Transverse colon (tissue), 4 donors: ENCODE measurements around the gene CHMP1A. TPM values are rescaled to one million over a fixed set of nuclear protein-coding genes. Genes with fewer than 3 reads are reported as not detected.
A peak's percentile ranks its signal among the peaks of the same experiment; 100 is the strongest.
"Not testable (repeated sequence)": the region's sequence is repeated elsewhere in the genome, so short reads cannot be mapped to it uniquely, and the experiment has no call there.

ENCODE experiments used
- DNase-seq: peaks from one replicate; pipeline ENCODE4 v3.0.0-alpha.2; 2019
- H3K27ac ChIP-seq, 4 donors: fragments of 200-600 bp; sonication (generic); 2 replicates each; pipeline ENCODE4 v1.5.1; 2016 to 2018; ENCODE audit warnings: inconsistent platforms in 4 of 4
- H3K27me3 ChIP-seq: fragments of 200-600 bp; sonication (generic); 2 replicates; pipeline ENCODE4 v1.5.1; 2017; ENCODE audit warnings: inconsistent platforms
- H3K36me3 ChIP-seq, 4 donors: fragments of 200-600 bp; sonication (generic); 2 replicates each; pipeline ENCODE4 v1.5.1; 2017 to 2019; ENCODE audit warnings: inconsistent platforms in 4 of 4
- H3K4me1 ChIP-seq, 4 donors: fragments of 200-600 bp; sonication (generic); 2 replicates each; pipeline ENCODE4 v1.5.1; 2017 to 2020; ENCODE audit warnings: inconsistent platforms in 4 of 4
- H3K4me3 ChIP-seq, 4 donors: fragments of 200-600 bp; sonication (generic); 1 replicate in 1 of 4; 2 replicates in 3 of 4; pipeline versions ENCODE4 v1.5.1 to v1.6.1; 2017 to 2019; ENCODE audit warnings: inconsistent platforms in 4 of 4
- H3K9me3 ChIP-seq, 2 donors: fragments of 200-600 bp; sonication (generic); 2 replicates each; pipeline ENCODE4 v1.5.1; 2017 to 2019; ENCODE audit warnings: inconsistent platforms in 2 of 2
- CTCF ChIP-seq, 5 experiments: fragments of 200-600 bp in 3 of 5; fragments of 450-650 bp in 2 of 5; sonication (generic) in 3 of 5; IDR thresholded peaks; 1 replicate in 2 of 5; 2 replicates in 3 of 5; pipeline ENCODE4 v1.5.1; 2016 to 2017; ENCODE audit warnings: antibody characterized with exemption in 5 of 5, inconsistent platforms in 3 of 5, mild to moderate bottlenecking in 2 of 5, moderate library complexity in 1 of 5
- EP300 ChIP-seq: sonication (generic); formaldehyde crosslinking; IDR thresholded peaks from one replicate; pipeline ENCODE4 v1.6.1; 2017; ENCODE audit warnings: antibody characterized with exemption, low read depth
- POLR2A ChIP-seq: fragments of 450-650 bp; IDR thresholded peaks from one replicate; pipeline ENCODE4 v1.6.1; 2016; ENCODE audit warnings: antibody characterized with exemption, mild to moderate bottlenecking, moderate library complexity
- POLR2AphosphoS5 ChIP-seq, 3 donors: sonication (generic); formaldehyde crosslinking; IDR thresholded peaks; one replicate each; pipeline ENCODE4 v1.6.1; 2016; ENCODE audit warnings: antibody characterized with exemption in 3 of 3
- WGBS, 2 donors: methylation state at CpG; one replicate each; pipeline ENCODE4 v1.1.5; 2018; ENCODE audit warnings: low coverage in 1 of 2; 5-methylcytosine and 5-hydroxymethylcytosine counted together
- in situ Hi-C, 4 donors: fragments of 200-750 bp; cut with MboI; loops; one replicate each; pipeline versions ENCODE4 v1.15.0 to v1.15.1; 2017; ENCODE audit warnings: low sequenced_read_pairs in 3 of 4, low pct_ligation_motif_present in 1 of 4, low pct_unique_long_range_greater_than_20kb in 1 of 4
- intact Hi-C: fragments of 100-400 bp; cut with DNase I; formaldehyde crosslinking; loops from one replicate; pipeline ENCODE4 v1.15.1; 2023; ENCODE audit warnings: low total_unique reads
- total RNA-seq, 4 donors: library from RNA; depleted of rRNA; stranded (reverse); fragments of >200 nt; gene quantifications; one replicate each; pipeline ENCODE4 v1.1.0, GENCODE V29; 2016

CHMP1A gene
- total RNA-seq, 4 donors from 2014 or later = 131 to 184 (median 144) TPM

GRCh38 chr16:89685916-89686315 lies 28.4 kb upstream of the CHMP1A start:
- peaks cover 0 to 5% (median 0%) of the 10 kb centered on the region in 4 donors for H3K36me3 ChIP-seq
- peaks cover 6 to 26% (median 15%) of the 10 kb centered on the region in 4 donors for H3K4me1 ChIP-seq
- H3K27ac ChIP-seq = peak overlapping the region in 1 of 4 donors; percentile 97
- H3K27me3 ChIP-seq = no peaks in the 10 kb centered on the region
- no peaks in the 10 kb centered on the region for H3K9me3 ChIP-seq
- intact Hi-C loops (no loop called here), in situ Hi-C loops (no loop called here)
- 100% methylated on average over 1 of the region's 1 CpG; no CpG with 5 or more reads in 1 of the 2 donors for WGBS, 2 donors
- TF ChIP-seq POLR2A = no peak
- no peak for TF ChIP-seq POLR2AphosphoS5 (IDR thresholded peaks at IDR 0.05)
- no peak for TF ChIP-seq CTCF (IDR thresholded peaks at IDR 0.05)
- TF ChIP-seq EP300 = no peak
- no peak for DNase-seq
- no peak overlapping the region for H3K4me3 ChIP-seq

- WGBS, 2 donors = 95 to 96% methylated on average over 2 of the region's 2 CpGs
- intact Hi-C loops = no loop called here
- H3K4me3 ChIP-seq = no peak overlapping the region
- peaks cover 0 to 4% of the 10 kb centered on the region in 2 donors for H3K9me3 ChIP-seq
- H3K4me1 ChIP-seq = no peaks in the 10 kb centered on the region
- no peak overlapping the region for H3K27ac ChIP-seq
- in situ Hi-C loops = no loop called here
- H3K27me3 ChIP-seq = no peaks in the 10 kb centered on the region
- TF ChIP-seq POLR2A = no peak
- no peak for TF ChIP-seq CTCF (IDR thresholded peaks at IDR 0.05)
- TF ChIP-seq EP300 = no peak
- TF ChIP-seq POLR2AphosphoS5 (IDR thresholded peaks at IDR 0.05) = no peak
- no peaks in the 10 kb centered on the region for H3K36me3 ChIP-seq
- no peak for DNase-seq
Observed at GRCh38 chr16:89678258-89678657, 20.8 kb upstream of the CHMP1A start.

GRCh38 chr16:89672177-89672941 lies 14.9 kb upstream of the CHMP1A start:
- H3K9me3 ChIP-seq = no peaks in the 10 kb centered on the region
- no peak overlapping the region for H3K27ac ChIP-seq
- no peaks in the 10 kb centered on the region for H3K27me3 ChIP-seq
- no peaks in the 10 kb centered on the region for H3K36me3 ChIP-seq
- intact Hi-C loops = no loop called here
- in situ Hi-C loops = no loop called here
- no peak overlapping the region for H3K4me3 ChIP-seq
- no peak for TF ChIP-seq CTCF (IDR thresholded peaks at IDR 0.05)
- TF ChIP-seq POLR2A = no peak
- no peak for TF ChIP-seq EP300
- TF ChIP-seq POLR2AphosphoS5 (IDR thresholded peaks at IDR 0.05) = no peak
- no peaks in the 10 kb centered on the region for H3K4me1 ChIP-seq
- WGBS, 2 donors = 83 to 90% methylated on average over 12 to 16 of the region's 16 CpGs
- DNase-seq = no peak

GRCh38 chr16:89671565-89671964 lies 14.1 kb upstream of the CHMP1A start:
- H3K27me3 ChIP-seq, H3K36me3 ChIP-seq, H3K4me3 ChIP-seq, intact Hi-C loops, DNase-seq, H3K4me1 ChIP-seq, H3K9me3 ChIP-seq, in situ Hi-C loops, H3K27ac ChIP-seq: not testable (repeated sequence)
- WGBS, 2 donors = 90 to 91% methylated on average over 2 to 4 of the region's 4 CpGs
